Measurements from ENCODE around the gene STX18.

The STX18 gene

GRCh38 chr4:4416981-4417380 is 124.9 kb downstream of the STX18 start:
- no peak for DNase-seq

- DNase-seq = no peak
Measured at GRCh38 chr4:4415806-4416805, 125.7 kb downstream of the STX18 start.

- DNase-seq = no peak
Measured at GRCh38 chr4:4415107-4415805, 126.6 kb downstream of the STX18 start.

- no peak for DNase-seq
Measured at GRCh38 chr4:4413806-4414205, 128.0 kb downstream of the STX18 start.

GRCh38 chr4:4413373-4413725 is 128.5 kb downstream of the STX18 start:
- no peak for DNase-seq

GRCh38 chr4:4412641-4413372 is 129.0 kb downstream of the STX18 start:
- no peak for DNase-seq

GRCh38 chr4:4411906-4412305 is 129.9 kb downstream of the STX18 start:
- DNase-seq = no peak

- no peak for DNase-seq
Measured at GRCh38 chr4:4410271-4410670, 131.6 kb downstream of the STX18 start.

- no peak for DNase-seq
Measured at GRCh38 chr4:4409416-4410115, 132.3 kb downstream of the STX18 start.

GRCh38 chr4:4408576-4409335 is 133.1 kb downstream of the STX18 start:
- no peak for DNase-seq

- no peak for DNase-seq
Measured at GRCh38 chr4:4408132-4408523, 133.7 kb downstream of the STX18 start.

- no peak for DNase-seq
Measured at GRCh38 chr4:4407299-4408131, 134.3 kb downstream of the STX18 start.

- DNase-seq = no peak
Measured at GRCh38 chr4:4406455-4407298, 135.2 kb downstream of the STX18 start.

GRCh38 chr4:4405358-4405962 is 136.4 kb downstream of the STX18 start:
- DNase-seq = no peak

GRCh38 chr4:4402966-4403365 is 138.9 kb downstream of the STX18 start:
- DNase-seq = no peak

- no peak for DNase-seq
Measured at GRCh38 chr4:4401036-4401435, 140.8 kb downstream of the STX18 start.

GRCh38 chr4:4398430-4398829 is 143.4 kb downstream of the STX18 start:
- no peak for DNase-seq

GRCh38 chr4:4397441-4397819 is 144.4 kb downstream of the STX18 start:
- DNase-seq = no peak

GRCh38 chr4:4396628-4397440 is 145.0 kb downstream of the STX18 start:
- DNase-seq = no peak
